Measurements from ENCODE around the gene DENND1C. TPM values are rescaled to one million over a fixed set of nuclear protein-coding genes. Genes with fewer than 3 reads are reported as not detected.

Gene DENND1C
- total and polyA plus RNA-seq, 9 of the 15 experiments (the other 6 are each of a cell fraction or from before 2014, with no cell fraction given) = 0.03 to 1.2 (median 0.32) TPM; not detected in 1

DNA sequence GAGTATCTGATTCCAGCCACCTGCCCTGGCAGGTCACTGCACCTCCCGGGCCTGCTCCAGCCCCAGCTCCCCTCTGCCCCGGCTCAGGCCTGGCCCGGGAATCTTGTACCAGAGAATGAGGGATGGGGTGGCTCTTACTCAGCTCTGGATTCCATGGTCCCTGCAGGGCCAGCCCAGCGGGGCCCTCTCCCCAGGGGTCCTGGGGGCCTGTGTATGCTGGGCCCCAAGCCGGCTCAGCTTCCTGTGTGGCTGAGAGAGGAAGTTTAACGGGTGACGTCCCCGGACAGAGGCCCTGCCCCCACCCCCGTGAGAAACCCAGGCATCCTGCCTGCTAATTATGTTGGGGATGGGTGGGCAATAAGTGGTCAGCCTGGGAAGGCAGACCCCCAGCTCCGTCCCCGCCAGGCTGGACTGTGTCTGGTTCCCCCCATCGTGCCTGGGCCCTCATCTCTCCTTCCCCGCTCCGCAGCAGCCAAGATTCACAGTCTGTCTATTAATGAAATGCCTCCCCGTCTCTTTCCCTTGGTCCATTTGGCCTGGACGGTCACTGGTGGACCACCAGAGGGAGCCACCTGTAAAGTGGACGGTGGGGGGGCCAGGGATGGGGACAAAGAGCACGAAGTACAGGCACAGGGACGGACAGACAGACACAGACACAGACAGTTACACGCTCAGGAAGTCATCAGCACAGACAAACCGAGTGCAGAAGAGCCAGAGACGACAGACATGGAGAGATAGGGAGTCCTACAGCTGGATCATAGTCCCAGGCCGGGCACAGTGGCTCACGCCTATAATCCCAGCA lies at the start of gene DENND1C (continued):
- TF ChIP-seq, protein P1, sequence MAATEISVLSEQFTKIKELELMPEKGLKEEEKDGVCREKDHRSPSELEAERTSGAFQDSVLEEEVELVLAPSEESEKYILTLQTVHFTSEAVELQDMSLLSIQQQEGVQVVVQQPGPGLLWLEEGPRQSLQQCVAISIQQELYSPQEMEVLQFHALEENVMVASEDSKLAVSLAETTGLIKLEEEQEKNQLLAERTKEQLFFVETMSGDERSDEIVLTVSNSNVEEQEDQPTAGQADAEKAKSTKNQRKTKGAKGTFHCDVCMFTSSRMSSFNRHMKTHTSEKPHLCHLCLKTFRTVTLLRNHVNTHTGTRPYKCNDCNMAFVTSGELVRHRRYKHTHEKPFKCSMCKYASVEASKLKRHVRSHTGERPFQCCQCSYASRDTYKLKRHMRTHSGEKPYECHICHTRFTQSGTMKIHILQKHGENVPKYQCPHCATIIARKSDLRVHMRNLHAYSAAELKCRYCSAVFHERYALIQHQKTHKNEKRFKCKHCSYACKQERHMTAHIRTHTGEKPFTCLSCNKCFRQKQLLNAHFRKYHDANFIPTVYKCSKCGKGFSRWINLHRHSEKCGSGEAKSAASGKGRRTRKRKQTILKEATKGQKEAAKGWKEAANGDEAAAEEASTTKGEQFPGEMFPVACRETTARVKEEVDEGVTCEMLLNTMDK (IDR thresholded peaks at IDR 0.05; ENCODE audit: borderline replicate concordance, insufficient read depth, low read depth, low read length, poor library complexity, severe bottlenecking) = peak; percentile 90
- TF ChIP-seq ATF1 (CRISPR knock-in tag; IDR thresholded peaks at IDR 0.05) (no peak), ATF1 (tag; IDR thresholded peaks at IDR 0.05) (peak; percentile 26; the same call in 1 of the 2 replicates), RBM34 (IDR thresholded peaks at IDR 0.05; ENCODE audit: borderline replicate concordance, insufficient read depth, low read length) (no peak), CBFB (CRISPR knock-in tag; IDR thresholded peaks at IDR 0.05) (no peak), ETV6 (IDR thresholded peaks at IDR 0.05; ENCODE audit: borderline replicate concordance in 1 of 2, low read depth in 2 of 2, low read length in 1 of 2) (no peak), ETV6 (CRISPR knock-in tag; IDR thresholded peaks at IDR 0.05; ENCODE audit: borderline replicate concordance) (no peak), C11orf30 (IDR thresholded peaks at IDR 0.05; ENCODE audit: low read depth) (no peak), RBM25 (IDR thresholded peaks at IDR 0.05; ENCODE audit: low read depth, low read length, severe bottlenecking) (no peak), CC2D1A (IDR thresholded peaks at IDR 0.05) (no peak), ZNF239 (CRISPR knock-in tag; IDR thresholded peaks at IDR 0.05) (no peak), ETV5 (CRISPR knock-in tag; IDR thresholded peaks at IDR 0.05; ENCODE audit: low read depth) (no peak), TCFL5 (CRISPR knock-in tag; conservative IDR thresholded peaks at IDR 0.05) (no peak), SMC3 (conservative IDR thresholded peaks at IDR 0.05; ENCODE audit: insufficient read depth, low read depth, low read length) (peak; percentile 80), TCF3 (CRISPR knock-in tag; IDR thresholded peaks at IDR 0.05) (no peak)
- TF ChIP-seq, protein P2, sequence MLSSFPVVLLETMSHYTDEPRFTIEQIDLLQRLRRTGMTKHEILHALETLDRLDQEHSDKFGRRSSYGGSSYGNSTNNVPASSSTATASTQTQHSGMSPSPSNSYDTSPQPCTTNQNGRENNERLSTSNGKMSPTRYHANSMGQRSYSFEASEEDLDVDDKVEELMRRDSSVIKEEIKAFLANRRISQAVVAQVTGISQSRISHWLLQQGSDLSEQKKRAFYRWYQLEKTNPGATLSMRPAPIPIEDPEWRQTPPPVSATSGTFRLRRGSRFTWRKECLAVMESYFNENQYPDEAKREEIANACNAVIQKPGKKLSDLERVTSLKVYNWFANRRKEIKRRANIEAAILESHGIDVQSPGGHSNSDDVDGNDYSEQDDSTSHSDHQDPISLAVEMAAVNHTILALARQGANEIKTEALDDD (IDR thresholded peaks at IDR 0.05) = no peak
- TF ChIP-seq, protein P3, sequence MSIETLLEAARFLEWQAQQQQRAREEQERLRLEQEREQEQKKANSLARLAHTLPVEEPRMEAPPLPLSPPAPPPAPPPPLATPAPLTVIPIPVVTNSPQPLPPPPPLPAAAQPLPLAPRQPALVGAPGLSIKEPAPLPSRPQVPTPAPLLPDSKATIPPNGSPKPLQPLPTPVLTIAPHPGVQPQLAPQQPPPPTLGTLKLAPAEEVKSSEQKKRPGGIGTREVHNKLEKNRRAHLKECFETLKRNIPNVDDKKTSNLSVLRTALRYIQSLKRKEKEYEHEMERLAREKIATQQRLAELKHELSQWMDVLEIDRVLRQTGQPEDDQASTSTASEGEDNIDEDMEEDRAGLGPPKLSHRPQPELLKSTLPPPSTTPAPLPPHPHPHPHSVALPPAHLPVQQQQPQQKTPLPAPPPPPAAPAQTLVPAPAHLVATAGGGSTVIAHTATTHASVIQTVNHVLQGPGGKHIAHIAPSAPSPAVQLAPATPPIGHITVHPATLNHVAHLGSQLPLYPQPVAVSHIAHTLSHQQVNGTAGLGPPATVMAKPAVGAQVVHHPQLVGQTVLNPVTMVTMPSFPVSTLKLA (conservative IDR thresholded peaks at IDR 0.05) = no peak
- TF ChIP-seq, protein P4, sequence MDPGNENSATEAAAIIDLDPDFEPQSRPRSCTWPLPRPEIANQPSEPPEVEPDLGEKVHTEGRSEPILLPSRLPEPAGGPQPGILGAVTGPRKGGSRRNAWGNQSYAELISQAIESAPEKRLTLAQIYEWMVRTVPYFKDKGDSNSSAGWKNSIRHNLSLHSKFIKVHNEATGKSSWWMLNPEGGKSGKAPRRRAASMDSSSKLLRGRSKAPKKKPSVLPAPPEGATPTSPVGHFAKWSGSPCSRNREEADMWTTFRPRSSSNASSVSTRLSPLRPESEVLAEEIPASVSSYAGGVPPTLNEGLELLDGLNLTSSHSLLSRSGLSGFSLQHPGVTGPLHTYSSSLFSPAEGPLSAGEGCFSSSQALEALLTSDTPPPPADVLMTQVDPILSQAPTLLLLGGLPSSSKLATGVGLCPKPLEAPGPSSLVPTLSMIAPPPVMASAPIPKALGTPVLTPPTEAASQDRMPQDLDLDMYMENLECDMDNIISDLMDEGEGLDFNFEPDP (CRISPR knock-in tag; IDR thresholded peaks at IDR 0.05) = no peak

Data from K562 (cell line).